Mesenteric fat pad (tissue), 1 donor: ENCODE measurements around the gene BGN. TPM values are rescaled to one million over a fixed set of nuclear protein-coding genes. Genes with fewer than 3 reads are reported as not detected.

Experiments used
- DNase-seq: peaks from one replicate; pipeline ENCODE4 v3.0.0-alpha.2; 2020; ENCODE audit warnings: low spot score
- total RNA-seq: library from RNA; stranded (reverse); fragmentation: NEBNext Ultra II Directional; extraction: Animal tissue kit (Norgen Biotek cat#: 25700); gene quantifications from one replicate; pipeline ENCODE4 v1.2.1, GENCODE V29; 2021
- donor health status: DM: yes; HTN: yes; CAD: no.

The BGN gene
- total RNA-seq, 1 donor from 2014 or later = 72.1 TPM

DNA sequence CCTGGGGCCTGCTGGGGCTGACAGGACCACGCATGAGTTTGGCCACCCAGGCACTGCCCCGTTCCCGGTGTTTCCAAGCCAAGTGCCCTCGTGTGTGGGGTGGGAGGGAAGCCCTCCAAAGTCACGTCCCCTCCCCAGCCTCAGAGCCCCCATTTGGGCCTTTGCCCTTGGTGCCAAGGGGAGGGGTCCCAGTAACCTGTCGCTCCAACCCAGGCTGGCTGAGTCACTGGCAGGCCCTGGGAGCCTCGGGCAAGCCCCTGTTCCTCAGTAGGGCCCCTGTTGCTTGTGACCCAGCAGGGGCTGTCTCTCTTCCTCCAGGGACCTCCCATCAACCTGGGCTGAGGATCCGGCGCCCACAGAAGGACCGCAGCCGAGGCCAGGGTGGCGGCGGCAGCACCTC lies 13.7 kb upstream of the BGN start:
- no peak for DNase-seq

GRCh38 chrX:153482376-153483015 lies 12.3 kb upstream of the BGN start:
- DNase-seq = no peak

DNA sequence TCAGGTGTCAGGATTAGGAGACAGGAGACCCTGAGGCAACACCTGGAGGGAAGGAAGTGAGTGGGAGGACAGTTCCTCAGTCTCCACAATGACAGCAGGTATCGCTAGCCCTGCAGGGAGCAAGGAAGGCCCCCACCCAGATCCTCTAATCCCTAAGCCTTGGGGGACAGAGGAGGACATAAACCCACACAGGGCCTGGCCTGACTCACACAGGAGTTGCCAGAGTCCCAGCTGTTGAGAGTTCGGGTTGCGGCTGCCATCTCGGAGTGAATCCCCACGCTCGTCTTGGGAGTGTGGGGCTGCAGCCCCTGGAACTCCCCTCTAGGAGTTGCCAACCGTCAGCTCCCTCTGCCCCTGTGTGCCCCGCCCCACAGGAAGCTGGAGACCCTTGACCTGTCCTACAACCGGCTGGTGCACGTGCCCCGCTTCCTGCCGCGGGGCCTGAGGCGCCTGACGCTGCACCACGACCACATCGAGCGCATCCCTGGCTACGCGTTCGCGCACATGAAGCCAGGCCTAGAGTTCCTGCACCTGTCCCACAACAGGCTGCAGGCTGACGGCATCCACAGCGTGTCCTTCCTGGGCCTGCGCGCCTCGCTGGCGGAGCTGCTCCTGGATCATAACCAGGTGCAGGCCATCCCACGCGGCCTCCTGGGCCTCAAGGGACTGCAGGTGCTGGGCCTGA lies 9.2 kb upstream of the BGN start:
- no peak for DNase-seq

GRCh38 chrX:153486171-153486570 lies 8.6 kb upstream of the BGN start:
- no peak for DNase-seq

DNA sequence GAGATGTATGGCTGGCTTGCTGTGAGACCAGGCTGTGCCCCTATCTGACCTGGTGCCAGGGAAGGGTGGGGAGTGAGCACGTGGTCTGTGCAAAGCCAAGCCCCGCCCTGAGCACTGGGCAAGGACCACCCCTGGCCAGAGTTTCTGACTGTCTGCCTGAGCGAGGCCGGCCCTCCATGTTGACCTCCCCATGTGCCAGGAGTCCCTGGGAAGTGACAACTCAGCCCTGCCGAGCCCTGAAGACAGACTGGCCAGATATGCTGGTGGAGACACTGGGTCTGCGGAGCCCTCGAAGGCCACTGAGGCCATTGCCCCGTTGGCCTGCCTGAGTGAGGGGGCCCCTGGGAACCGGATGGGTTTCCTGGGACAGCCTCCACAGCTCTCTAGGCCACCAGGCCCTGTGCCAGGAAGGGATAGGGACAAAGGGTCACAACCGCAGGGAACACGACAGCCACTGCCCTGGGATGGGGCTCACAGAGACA lies 7.1 kb upstream of the BGN start:
- DNase-seq = no peak

GRCh38 chrX:153488231-153488914 lies 6.4 kb upstream of the BGN start:
- DNase-seq = no peak

DNA sequence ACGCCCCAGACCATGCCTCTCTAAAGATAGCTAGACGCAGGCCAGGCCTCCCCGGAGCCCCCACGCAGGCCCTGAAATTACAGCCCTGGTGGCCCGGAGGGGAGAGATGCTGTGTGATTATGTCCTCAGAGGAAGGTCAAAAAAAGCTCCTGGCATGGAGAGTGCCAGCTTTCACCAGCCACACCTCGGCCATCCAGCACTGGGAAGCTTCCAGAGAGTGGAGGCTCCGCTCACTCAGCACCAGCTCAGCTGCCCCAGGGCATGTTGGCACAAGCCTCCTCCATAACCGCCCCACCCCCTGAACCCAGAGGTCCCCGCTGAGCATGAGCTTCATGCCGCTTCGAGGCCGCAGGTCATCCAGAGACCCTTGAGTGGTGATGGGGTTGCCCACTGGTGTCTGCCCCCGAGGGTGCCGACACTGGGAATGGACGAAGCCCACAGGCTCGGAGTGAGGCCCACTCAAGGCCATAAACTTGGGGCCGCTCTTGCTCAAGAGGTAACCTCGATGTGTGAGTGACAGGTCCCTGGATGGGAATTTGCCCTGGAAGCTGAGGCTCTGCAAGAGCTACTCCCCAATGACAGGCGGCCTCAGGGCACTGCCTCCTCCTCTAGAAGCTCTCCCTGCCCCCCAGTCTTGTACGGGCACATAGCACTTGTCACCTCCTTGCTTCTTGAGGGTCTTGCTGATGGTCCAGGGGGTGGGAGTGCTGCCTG lies 4.4 kb upstream of the BGN start:
- DNase-seq = no peak

DNA sequence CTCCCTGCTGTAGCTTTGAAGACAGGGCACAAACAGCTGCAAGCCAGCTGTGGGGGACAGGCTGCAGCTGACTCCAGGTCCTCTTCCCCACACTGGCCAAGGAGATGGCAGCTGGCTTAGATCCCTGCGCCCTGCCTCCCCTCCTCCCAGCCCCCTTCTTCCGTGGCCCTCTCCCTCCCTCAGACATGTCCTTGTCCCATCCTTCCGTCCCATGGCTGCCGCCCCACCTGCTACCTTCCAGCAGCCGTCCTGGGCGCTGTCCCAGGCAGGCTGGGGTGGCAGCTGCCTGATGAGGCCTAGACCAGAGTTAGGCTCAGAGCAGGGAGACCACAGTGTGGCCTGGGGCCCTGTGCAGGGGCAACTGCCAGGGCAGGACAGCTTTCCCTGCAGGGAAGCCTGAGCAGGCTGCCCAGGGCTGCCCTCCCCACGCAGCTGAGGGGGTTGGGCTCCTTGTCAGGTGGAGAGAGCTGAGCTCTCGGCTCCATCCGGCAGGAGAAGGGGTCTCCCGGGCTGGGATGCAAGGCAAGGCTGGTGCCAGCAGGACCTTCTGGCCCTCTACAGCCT lies 3.3 kb upstream of the BGN start:
- no peak for DNase-seq

DNA sequence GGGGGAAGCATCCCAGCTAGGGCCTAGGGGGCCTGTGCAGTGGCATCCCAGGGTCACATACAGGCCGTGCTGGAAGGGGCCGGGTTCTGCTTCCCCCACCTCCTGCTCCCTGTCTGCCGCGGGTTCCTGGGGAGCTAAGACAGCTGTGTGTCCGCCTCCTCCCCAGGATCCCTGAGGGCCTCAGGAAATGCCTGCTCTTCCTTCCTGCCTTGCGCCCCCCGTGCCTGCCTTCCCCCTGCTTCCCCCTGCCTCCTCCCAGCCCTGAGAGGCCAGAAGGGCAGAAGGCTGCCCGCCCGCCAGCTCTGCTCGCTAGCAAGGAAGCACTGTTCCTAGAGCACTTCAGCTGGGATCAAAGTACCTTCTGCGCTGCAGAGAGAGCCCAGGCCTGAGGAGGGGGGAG lies 2.9 kb upstream of the BGN start:
- DNase-seq = no peak

GRCh38 chrX:153492543-153492942 lies 2.2 kb upstream of the BGN start:
- no peak for DNase-seq

- DNase-seq = no peak
Observed at GRCh38 chrX:153493085-153493484, 1.7 kb upstream of the BGN start.

DNA sequence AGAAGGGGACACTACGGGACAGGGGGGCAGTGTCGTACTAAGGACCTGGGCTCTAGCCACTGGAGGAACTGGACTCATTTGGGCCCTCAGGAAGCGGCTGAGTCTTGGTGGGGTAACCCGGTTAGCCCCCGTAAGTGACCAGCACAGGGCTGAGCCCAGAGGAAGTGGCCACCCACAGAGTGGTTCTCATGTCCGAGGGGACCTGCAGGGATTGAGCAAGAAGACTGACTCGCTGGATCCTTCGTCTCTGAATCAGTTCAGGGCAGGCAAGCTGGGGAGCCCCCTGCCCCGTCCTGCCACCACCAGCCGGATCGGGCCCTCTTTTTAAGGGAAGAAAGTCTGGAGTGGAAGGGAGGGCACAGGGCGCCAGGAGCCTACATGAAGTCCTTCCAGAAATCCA lies 719 bp upstream of the BGN start:
- DNase-seq = no peak

- no peak for DNase-seq
Observed at GRCh38 chrX:153495362-153495751, 577 bp downstream of the BGN start.

- DNase-seq = no peak
Observed at GRCh38 chrX:153495903-153496589, 1.3 kb downstream of the BGN start.

GRCh38 chrX:153496590-153496959 lies 1.8 kb downstream of the BGN start:
- no peak for DNase-seq

- no peak for DNase-seq
Observed at GRCh38 chrX:153498453-153498852, 3.7 kb downstream of the BGN start.

- DNase-seq = no peak
Observed at GRCh38 chrX:153499341-153499740, 4.6 kb downstream of the BGN start.

GRCh38 chrX:153499876-153500275 lies 5.1 kb downstream of the BGN start:
- no peak for DNase-seq

DNA sequence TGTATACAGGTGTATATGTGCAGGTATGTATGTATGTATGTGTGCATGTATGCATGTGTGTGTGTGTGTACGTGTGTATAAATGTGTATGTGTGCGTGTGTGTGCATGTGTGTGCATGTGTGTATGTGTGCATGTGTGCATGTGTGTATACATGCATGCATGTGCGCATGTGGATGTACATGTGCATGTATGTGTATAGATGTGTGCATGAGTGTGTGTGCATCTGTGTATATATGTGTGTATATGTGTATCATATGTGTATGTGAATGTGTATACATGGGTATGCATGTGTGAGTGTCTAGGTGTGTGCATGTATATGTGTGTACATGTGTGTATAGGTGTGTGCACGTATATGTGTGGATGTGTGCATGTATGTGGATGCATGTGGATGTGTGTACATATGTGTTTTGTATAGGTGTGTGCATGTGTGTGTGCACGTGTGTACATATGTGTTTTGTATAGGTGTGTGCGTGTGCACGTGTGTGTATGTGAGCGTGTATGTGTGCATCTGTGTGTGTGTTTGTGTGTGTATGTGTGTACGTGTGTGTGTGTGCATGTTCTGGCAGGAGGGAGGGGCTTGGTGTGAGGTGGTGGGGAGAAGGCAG lies 6.0 kb downstream of the BGN start:
- DNase-seq = no peak

DNA sequence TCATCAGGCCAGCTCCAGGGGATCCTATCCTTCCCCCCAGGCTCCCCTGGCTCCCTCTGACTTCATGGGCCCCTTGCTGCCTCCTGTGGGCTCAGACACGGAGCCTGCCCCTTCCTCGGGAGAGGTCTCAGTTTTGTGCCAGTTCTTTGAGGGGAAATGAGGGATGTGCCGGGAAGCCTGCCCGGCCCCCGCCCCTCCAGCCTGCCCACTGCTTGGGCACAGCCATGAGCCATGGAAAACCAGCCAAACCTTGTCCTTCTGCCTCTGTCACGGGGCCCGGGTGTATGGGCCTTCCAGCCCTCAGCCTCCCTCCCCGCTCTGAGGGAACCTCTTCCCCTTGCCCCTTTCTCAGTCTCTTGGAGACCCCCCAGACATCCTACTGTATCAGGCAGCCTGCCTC lies 6.8 kb downstream of the BGN start:
- DNase-seq = no peak

GRCh38 chrX:153502131-153502530 lies 7.4 kb downstream of the BGN start:
- DNase-seq = no peak
